CMK (cell line): ENCODE results near the gene IDH1.
"Not testable (repeated sequence)": the region's sequence is repeated elsewhere in the genome, so short reads cannot be mapped to it uniquely, and the experiment has no call there.

Experiments used
- DNase-seq: peaks from one replicate; pipeline ENCODE4 v3.0.0-alpha.2; 2010; ENCODE audit warnings: low read depth

IDH1 gene

GRCh38 chr2:208256849-208257813 is 2.3 kb upstream of the IDH1 start:
- not testable (repeated sequence) for DNase-seq

DNA sequence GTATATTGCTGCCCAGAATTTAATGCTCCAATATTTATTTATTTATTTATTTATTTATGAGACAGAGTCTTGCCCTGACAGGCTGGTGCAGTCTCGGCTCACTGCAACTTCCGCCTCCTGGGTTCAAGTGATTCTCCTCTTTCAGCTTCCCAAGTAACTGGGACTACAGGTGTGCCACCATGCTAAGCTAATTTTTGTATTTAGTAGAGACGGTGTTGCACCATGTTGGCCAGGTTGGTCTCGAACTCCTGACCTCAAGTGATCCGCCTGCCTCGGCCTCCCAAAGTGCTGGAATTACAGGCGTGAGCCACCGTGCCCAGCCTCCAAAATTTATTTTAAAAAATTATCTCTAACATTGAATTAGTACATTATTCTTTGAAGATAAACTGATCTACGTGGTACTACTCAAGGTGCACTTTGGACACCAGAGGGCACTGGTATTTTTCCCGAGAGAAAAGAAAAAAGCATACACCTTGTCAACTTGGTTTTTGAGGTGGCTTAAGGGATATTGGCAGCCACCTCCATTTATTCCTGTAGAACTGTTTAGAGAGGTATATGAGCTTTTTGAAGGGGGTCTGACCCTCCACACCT is 1.4 kb upstream of the IDH1 start:
- DNase-seq, result no peak

GRCh38 chr2:208255557-208256106 is 761 bp upstream of the IDH1 start:
- DNase-seq, result no peak

GRCh38 chr2:208254118-208254870 is 577 bp downstream of the IDH1 start:
- DNase-seq, result peak; percentile 80

- DNase-seq, result no peak
Measured at GRCh38 chr2:208253600-208254117, 1.2 kb downstream of the IDH1 start.

DNA sequence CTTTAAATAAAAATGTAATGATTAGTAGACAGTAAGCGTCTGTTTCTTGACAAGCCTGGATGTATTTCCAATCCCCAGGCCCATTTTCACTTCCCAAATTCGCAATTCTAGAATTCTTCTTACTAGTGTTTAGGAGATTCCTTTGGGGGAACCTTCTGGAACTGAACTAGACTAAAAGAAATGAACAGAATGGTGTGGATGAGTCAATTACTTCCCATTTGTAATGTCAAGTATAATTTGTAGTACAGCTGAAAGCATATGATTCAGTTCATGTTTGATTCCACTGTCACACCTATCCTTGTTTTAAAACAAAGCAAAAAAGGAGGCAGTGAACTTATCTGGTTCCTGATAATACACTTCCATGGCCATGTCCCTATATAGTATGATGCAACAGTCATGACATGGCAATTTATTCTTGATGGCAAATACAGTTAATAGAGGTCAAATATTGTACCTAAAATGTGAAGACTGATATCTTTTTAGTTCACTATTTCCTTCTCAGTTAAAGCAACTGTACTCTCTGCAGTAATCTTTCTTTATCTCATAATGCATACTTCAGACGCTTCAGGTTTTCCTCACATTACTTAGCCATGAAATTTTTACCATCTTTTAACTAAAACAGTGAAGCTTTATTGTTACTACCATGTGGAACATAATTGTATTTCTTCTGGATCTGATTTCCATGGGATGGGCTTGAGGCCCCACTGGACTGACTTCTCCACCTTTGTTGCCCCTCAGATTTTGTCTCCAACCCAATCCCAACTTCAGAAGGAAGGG is 2.0 kb downstream of the IDH1 start:
- DNase-seq, result no peak

- no peak for DNase-seq
Measured at GRCh38 chr2:208251098-208251497, 3.8 kb downstream of the IDH1 start.

DNA sequence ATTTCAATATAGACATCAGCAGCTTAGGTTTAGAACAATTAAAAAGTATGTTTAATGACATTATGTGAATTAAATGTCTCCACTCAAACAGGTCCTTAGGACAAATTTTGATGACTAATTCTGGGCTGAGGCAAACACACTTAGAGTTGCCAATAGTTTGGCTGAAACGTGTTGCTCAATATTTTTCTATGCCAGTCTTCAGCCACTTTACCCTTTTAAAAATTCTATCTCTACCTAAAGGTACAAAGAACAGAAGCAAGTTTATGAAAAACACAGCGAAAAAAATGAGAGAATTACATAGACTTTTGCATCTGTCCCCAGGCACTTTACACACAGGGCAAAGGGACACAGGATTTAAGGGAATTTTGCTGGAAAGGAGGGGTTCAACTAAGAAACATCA is 4.5 kb downstream of the IDH1 start:
- DNase-seq, result no peak

DNA sequence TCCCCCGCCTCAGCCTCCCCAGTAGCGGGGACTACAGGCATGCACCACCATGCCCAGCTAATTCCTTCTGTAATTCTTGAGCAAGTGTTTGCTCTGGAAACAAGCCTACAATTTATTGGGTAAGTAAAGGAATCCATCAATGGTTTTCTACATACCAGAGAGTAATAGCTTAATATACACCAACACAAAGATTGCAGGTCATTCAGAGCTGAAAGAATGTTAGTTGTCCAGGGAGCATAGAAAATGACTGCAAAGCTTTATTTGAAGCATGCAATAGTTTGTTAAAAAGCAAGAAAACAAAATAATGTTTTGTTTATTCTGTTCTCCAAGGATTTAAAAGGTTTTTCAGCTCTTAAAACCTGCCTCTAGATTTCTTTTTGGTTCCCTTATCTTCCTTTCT is 5.6 kb downstream of the IDH1 start:
- no peak for DNase-seq

- DNase-seq, result no peak
Measured at GRCh38 chr2:208248601-208249000, 6.3 kb downstream of the IDH1 start.

- no peak for DNase-seq
Measured at GRCh38 chr2:208245746-208246145, 9.1 kb downstream of the IDH1 start.

GRCh38 chr2:208244422-208244821 is 10.4 kb downstream of the IDH1 start:
- DNase-seq, result no peak

- DNase-seq, result no peak
Measured at GRCh38 chr2:208240619-208241209, 14.2 kb downstream of the IDH1 start.

- DNase-seq, result no peak
Measured at GRCh38 chr2:208239770-208240493, 14.9 kb downstream of the IDH1 start.

DNA sequence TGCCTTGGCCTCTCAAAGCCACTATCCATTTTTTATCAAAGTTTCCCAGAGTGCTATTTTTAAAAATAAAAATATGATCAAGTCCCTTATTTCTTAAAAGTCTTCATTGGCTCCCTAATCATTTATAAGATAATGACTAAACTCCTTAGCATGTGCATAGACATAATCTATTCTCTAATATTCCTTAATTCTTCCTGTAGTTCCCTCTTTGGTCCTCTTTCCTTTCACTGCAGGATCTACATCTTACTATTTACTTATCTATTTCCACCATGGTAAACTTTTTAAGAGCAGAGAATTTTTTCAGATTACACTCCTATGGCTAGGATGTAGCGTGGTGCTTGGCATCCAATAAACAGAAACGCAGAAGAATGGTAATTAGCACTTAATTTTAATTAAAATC is 19.0 kb downstream of the IDH1 start:
- DNase-seq, result no peak

GRCh38 chr2:208234786-208235185 is 20.1 kb downstream of the IDH1 start:
- DNase-seq, result no peak

GRCh38 chr2:208228476-208228875 is 26.4 kb downstream of the IDH1 start:
- DNase-seq, result no peak

DNA sequence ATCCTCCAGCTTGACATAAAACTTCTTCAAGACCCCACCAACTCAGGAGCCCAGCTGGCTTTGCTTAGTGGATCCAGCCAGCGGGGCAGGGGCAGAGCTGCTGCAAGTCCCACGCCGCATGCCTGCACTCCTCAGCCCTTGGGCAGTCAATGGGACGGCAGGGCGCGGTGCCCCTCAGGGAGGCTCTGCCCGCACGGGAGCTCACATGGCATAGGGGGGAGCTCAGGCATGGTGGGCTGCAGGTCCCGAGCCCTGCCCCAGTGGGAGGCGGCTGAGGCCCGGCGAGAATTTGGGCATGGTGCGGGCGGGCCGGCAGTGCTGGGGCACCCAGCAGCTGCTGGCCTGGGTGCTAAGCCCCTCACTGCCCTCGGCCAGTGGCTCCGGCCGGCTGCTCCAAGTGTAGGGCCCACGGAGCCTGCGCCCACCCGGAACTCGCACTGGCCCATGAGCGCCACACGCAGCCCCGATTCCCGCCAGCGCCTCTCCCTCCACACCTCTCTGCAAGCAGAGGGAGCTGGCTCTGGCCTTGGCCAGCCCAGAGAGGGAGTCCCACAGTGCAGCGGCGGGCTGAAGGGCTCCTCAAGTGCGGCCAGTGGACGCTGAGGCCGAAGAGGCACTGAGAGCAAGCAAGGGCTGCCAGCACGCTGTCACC is 27.2 kb downstream of the IDH1 start:
- DNase-seq, result no peak

DNA sequence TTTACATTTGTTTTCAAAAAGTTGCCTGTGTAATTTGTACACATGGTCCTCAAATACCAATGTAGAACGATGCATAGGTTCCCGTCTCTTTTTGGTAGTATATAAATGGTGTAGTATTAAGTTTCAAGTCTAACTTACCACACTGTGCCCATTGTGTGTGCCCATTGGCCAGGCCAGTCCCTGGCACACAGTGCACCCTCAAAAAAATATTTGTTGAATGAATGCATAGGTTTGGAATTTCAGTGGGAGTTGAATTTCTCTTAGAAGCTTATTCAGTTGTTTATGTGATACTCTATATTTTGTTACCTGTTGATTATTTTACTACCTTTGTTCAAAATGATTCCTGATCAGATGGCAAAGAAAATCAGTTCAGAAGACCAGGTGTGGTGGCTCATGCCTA is 30.1 kb downstream of the IDH1 start:
- no peak for DNase-seq

- DNase-seq, result no peak
Measured at GRCh38 chr2:208222351-208222750, 32.5 kb downstream of the IDH1 start.
